ENCODE measurements around the gene EVA1B. TPM values are rescaled to one million over a fixed set of nuclear protein-coding genes. Genes with fewer than 3 reads are reported as not detected.
A peak's percentile ranks its signal among the peaks of the same experiment; 100 is the strongest.

EVA1B gene
- total and polyA plus RNA-seq, 2 of the 13 experiments (the other 11 are each of a cell fraction or from before 2014, with no cell fraction given) = 3.9 to 6.6 TPM

DNA sequence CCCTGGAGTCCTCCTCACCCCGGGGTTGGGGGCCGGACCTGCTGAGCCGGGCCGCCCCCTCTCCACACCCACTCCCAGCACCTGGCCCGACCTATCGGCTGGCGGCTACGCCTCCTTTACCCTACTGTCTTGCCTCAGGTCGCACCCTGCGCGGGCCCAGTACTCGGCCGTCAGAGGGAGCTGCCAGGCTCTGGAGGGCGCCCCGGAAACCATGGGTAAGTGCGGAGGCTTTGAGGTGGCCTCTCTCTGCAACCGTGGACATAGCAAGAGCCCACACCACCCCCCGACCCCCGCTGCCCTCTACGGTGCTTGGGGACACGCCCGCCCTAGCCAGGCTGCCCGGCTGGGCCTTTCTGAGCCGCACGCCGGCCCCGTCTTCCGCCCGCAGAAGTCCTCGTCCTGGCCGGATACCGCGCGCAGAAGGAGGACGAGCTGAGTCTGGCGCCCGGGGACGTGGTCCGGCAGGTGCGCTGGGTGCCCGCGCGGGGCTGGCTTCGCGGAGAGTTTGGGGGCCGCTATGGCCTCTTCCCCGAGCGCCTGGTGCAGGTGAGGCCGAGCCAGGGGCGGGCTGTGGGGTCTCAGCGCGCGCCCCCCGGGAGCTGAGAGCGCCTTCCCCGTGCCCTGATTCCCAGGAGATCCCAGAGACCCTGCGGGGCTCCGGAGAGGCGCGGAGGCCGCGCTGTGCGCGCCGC lies 17.1 kb downstream of the EVA1B start, which contains the start of gene SH3D21 (continued):
- TF ChIP-seq, protein P1, sequence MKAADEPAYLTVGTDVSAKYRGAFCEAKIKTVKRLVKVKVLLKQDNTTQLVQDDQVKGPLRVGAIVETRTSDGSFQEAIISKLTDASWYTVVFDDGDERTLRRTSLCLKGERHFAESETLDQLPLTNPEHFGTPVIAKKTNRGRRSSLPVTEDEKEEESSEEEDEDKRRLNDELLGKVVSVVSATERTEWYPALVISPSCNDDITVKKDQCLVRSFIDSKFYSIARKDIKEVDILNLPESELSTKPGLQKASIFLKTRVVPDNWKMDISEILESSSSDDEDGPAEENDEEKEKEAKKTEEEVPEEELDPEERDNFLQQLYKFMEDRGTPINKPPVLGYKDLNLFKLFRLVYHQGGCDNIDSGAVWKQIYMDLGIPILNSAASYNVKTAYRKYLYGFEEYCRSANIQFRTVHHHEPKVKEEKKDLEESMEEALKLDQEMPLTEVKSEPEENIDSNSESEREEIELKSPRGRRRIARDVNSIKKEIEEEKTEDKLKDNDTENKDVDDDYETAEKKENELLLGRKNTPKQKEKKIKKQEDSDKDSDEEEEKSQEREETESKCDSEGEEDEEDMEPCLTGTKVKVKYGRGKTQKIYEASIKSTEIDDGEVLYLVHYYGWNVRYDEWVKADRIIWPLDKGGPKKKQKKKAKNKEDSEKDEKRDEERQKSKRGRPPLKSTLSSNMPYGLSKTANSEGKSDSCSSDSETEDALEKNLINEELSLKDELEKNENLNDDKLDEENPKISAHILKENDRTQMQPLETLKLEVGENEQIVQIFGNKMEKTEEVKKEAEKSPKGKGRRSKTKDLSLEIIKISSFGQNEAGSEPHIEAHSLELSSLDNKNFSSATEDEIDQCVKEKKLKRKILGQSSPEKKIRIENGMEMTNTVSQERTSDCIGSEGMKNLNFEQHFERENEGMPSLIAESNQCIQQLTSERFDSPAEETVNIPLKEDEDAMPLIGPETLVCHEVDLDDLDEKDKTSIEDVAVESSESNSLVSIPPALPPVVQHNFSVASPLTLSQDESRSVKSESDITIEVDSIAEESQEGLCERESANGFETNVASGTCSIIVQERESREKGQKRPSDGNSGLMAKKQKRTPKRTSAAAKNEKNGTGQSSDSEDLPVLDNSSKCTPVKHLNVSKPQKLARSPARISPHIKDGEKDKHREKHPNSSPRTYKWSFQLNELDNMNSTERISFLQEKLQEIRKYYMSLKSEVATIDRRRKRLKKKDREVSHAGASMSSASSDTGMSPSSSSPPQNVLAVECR (CRISPR knock-in tag; IDR thresholded peaks at IDR 0.05; ENCODE audit: borderline replicate concordance) = peak; percentile 83
- no peak for TF ChIP-seq GATA4 (IDR thresholded peaks at IDR 0.05; ENCODE audit: borderline replicate concordance, low read depth)
- no peak for TF ChIP-seq ZNF30 (CRISPR knock-in tag; IDR thresholded peaks at IDR 0.05)
- TF ChIP-seq, protein P2, sequence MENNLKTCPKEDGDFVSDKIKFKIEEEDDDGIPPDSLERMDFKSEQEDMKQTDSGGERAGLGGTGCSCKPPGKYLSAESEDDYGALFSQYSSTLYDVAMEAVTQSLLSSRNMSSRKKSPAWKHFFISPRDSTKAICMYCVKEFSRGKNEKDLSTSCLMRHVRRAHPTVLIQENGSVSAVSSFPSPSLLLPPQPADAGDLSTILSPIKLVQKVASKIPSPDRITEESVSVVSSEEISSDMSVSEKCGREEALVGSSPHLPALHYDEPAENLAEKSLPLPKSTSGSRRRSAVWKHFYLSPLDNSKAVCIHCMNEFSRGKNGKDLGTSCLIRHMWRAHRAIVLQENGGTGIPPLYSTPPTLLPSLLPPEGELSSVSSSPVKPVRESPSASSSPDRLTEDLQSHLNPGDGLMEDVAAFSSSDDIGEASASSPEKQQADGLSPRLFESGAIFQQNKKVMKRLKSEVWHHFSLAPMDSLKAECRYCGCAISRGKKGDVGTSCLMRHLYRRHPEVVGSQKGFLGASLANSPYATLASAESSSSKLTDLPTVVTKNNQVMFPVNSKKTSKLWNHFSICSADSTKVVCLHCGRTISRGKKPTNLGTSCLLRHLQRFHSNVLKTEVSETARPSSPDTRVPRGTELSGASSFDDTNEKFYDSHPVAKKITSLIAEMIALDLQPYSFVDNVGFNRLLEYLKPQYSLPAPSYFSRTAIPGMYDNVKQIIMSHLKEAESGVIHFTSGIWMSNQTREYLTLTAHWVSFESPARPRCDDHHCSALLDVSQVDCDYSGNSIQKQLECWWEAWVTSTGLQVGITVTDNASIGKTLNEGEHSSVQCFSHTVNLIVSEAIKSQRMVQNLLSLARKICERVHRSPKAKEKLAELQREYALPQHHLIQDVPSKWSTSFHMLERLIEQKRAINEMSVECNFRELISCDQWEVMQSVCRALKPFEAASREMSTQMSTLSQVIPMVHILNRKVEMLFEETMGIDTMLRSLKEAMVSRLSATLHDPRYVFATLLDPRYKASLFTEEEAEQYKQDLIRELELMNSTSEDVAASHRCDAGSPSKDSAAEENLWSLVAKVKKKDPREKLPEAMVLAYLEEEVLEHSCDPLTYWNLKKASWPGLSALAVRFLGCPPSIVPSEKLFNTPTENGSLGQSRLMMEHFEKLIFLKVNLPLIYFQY (CRISPR knock-in tag; IDR thresholded peaks at IDR 0.05; ENCODE audit: borderline replicate concordance) = 0 out of 2 replicates have a peak, but pooled peaks have one; percentile 19
- TF ChIP-seq, protein P3, sequence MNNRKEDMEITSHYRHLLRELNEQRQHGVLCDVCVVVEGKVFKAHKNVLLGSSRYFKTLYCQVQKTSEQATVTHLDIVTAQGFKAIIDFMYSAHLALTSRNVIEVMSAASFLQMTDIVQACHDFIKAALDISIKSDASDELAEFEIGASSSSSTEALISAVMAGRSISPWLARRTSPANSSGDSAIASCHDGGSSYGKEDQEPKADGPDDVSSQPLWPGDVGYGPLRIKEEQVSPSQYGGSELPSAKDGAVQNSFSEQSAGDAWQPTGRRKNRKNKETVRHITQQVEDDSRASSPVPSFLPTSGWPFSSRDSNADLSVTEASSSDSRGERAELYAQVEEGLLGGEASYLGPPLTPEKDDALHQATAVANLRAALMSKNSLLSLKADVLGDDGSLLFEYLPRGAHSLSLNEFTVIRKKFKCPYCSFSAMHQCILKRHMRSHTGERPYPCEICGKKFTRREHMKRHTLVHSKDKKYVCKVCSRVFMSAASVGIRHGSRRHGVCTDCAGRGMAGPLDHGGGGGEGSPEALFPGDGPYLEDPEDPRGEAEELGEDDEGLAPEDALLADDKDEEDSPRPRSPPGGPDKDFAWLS (CRISPR knock-in tag; IDR thresholded peaks at IDR 0.05; ENCODE audit: borderline replicate concordance) = no peak
- no peak for TF ChIP-seq KLF15 (CRISPR knock-in tag; IDR thresholded peaks at IDR 0.05; ENCODE audit: borderline replicate concordance)
- peak; percentile 33; the same call in 1 of the 2 replicates for TF ChIP-seq HOXA3 (CRISPR knock-in tag; IDR thresholded peaks at IDR 0.05)
- TF ChIP-seq KMT2A (CRISPR knock-in tag; IDR thresholded peaks at IDR 0.05) = no peak
- no peak for TF ChIP-seq TEAD2 (CRISPR knock-in tag; IDR thresholded peaks at IDR 0.05)
- TF ChIP-seq, protein P4, sequence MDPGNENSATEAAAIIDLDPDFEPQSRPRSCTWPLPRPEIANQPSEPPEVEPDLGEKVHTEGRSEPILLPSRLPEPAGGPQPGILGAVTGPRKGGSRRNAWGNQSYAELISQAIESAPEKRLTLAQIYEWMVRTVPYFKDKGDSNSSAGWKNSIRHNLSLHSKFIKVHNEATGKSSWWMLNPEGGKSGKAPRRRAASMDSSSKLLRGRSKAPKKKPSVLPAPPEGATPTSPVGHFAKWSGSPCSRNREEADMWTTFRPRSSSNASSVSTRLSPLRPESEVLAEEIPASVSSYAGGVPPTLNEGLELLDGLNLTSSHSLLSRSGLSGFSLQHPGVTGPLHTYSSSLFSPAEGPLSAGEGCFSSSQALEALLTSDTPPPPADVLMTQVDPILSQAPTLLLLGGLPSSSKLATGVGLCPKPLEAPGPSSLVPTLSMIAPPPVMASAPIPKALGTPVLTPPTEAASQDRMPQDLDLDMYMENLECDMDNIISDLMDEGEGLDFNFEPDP (CRISPR knock-in tag; conservative IDR thresholded peaks at IDR 0.05) = no peak
- TF ChIP-seq, protein P5, sequence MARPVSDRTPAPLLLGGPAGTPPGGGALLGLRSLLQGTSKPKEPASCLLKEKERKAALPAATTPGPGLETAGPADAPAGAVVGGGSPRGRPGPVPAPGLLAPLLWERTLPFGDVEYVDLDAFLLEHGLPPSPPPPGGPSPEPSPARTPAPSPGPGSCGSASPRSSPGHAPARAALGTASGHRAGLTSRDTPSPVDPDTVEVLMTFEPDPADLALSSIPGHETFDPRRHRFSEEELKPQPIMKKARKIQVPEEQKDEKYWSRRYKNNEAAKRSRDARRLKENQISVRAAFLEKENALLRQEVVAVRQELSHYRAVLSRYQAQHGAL (CRISPR knock-in tag; IDR thresholded peaks at IDR 0.05; ENCODE audit: not compliant biosample characterization) = peak; percentile 67
- TF ChIP-seq, protein P6, sequence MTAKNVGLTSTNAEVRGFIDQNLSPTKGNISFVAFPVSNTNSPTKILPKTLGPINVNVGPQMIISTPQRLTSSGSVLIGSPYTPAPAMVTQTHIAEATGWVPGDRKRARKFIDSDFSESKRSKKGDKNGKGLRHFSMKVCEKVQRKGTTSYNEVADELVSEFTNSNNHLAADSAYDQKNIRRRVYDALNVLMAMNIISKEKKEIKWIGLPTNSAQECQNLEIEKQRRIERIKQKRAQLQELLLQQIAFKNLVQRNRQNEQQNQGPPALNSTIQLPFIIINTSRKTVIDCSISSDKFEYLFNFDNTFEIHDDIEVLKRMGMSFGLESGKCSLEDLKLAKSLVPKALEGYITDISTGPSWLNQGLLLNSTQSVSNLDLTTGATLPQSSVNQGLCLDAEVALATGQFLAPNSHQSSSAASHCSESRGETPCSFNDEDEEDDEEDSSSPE (CRISPR knock-in tag; IDR thresholded peaks at IDR 0.05) = no peak; the same call in 1 of the 2 replicates
